ENCODE measurements around the gene ZFX. TPM values are rescaled to one million over a fixed set of nuclear protein-coding genes. Genes with fewer than 3 reads are reported as not detected.

The ZFX gene
- total RNA-seq, result 37.0 and 38.7 TPM in 2 replicates

DNA sequence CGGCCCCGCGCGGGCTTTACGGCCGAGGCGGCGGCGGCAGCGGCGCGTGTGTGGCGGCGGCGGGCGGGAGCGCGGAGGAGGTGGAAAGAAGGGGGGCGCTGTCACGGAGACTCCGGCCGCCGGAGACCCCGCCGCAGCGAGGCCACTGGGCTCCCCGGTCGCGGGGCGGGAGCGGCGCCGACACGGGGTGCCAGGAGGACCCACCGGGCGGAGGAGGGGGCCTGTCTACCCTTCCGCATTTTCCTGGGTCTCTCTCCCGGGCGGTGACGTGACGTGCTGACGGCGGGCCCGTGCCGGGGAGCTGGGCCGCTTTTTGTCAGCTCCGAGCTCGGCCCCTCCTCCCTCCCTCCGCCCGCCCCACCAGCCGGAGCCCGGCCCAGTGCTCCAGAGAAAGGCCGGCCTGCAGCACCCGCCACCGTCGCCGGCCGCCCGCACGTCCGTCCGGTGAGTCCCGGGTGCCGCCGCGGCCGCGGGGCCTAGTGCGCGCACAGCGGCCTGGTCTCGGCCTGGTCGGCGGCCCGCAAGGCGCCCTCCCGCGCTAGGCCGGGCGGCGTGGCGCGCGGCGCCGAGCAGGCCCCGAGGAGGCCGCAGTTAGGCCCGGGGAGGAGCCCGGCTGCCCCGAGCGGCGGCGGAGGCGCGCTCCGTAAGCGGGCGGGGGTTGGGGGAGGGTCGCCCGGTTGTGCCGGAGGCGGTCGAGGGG is at the start of gene ZFX:
TSS of gene ZFX (plus strand) at position 379 of the 700 bp plus-strand sequence. CDS start 23,014 bp downstream, outside the sequence.

Other genes with a start within 250 kb of the ZFX start
- gene APOO, start 241.8 kb upstream of the ZFX start, total RNA-seq, result 6.0 and 6.7 TPM in 2 replicates
- gene CXorf58, start 241.7 kb upstream of the ZFX start, total RNA-seq, result not detected in 2 replicates
- 8.1 and 11.3 TPM in 2 replicates for gene KLHL15, start 122.5 kb upstream of the ZFX start, total RNA-seq
- gene EIF2S3, start 94.8 kb upstream of the ZFX start, total RNA-seq, result 156 and 189 TPM in 2 replicates
- not detected in 2 replicates for gene SUPT20HL2, start 164.3 kb downstream of the ZFX start, total RNA-seq
- 0.07 TPM in 1 of 2 replicates, not detected in the other for gene SUPT20HL1, start 210.9 kb downstream of the ZFX start, total RNA-seq

Data from smooth muscle cell of the pulmonary artery (primary cell).